HEK293T (cell line): Measurements from ENCODE around the gene HOXD3.

ENCODE experiments used
- ARNT ChIP-seq: fragments of 450-650 bp; IDR thresholded peaks from 2 replicates; pipeline ENCODE4 v1.6.1; 2017; ENCODE audit warnings: mild to moderate bottlenecking
- BHLHE40 ChIP-seq: fragments of 450-650 bp; IDR thresholded peaks from 2 replicates; pipeline ENCODE4 v1.6.1; 2016; ENCODE audit warnings: mild to moderate bottlenecking, moderate library complexity, borderline replicate concordance
- FOXA1 ChIP-seq: fragments of 450-650 bp; IDR thresholded peaks from 2 replicates; pipeline ENCODE4 v1.6.1; 2016; ENCODE audit warnings: mild to moderate bottlenecking
- FOXK2 ChIP-seq: fragments of 450-650 bp; IDR thresholded peaks from 2 replicates; pipeline ENCODE4 v1.6.1; 2016; ENCODE audit warnings: mild to moderate bottlenecking
- FOXM1 ChIP-seq: fragments of 450-650 bp; IDR thresholded peaks from 2 replicates; pipeline ENCODE4 v1.6.1; 2017; ENCODE audit warnings: mild to moderate bottlenecking, borderline replicate concordance
- NFRKB ChIP-seq: fragments of 450-650 bp; IDR thresholded peaks from 2 replicates; pipeline ENCODE4 v1.6.1; 2016; ENCODE audit warnings: mild to moderate bottlenecking, moderate library complexity
- SP1 ChIP-seq: fragments of 450-650 bp; IDR thresholded peaks from 2 replicates; pipeline ENCODE4 v1.6.1; 2017
- SUZ12 ChIP-seq: fragments of 450-650 bp; IDR thresholded peaks from 2 replicates; pipeline ENCODE4 v1.6.1; 2016; ENCODE audit warnings: mild to moderate bottlenecking

DNA sequence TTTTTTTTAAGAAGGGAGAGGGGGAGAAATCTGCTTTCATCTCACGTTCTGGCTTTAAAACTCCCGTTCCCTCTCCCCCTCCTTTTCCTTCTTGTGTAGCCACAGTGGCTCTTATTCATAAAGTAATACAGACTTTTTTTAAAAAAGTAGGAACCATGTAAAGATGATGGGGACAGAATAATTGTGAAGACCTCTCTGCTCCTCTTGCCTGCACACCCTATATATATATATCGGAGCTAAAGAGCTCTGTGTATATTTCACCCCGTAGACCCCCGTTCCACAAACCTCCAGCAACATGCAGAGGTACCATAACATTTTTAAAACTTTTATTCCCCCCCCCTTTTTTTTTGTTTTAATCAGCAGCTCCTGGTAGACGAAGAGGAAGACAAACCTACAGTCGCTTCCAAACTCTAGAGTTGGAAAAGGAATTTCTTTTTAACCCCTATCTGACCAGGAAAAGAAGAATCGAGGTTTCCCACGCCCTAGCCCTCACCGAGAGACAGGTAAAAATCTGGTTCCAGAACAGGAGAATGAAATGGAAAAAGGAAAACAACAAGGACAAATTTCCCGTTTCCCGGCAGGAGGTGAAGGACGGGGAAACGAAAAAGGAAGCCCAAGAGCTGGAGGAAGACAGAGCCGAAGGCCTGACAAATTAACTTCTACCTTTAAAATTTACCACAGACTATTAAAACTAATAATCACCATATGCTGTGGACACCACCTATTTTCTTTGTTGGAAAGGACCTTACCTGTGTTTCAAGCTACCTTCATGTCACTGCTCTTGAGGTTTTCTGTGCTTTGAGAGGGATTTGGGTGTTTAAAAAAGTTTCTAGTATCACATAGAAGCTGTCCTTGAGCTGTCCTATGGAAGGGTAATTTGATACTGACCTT lies 25.9 kb upstream of the HOXD3 start:
- TF ChIP-seq SP1 = no peak
- no peak for TF ChIP-seq SUZ12
- TF ChIP-seq ARNT = no peak
- TF ChIP-seq FOXA1 = no peak
- TF ChIP-seq NFRKB = no peak
- no peak for TF ChIP-seq BHLHE40
- TF ChIP-seq FOXM1 = no peak
- TF ChIP-seq FOXK2 = no peak
